WTC11 (cell line): ENCODE data around the gene TPST2. TPM values are rescaled to one million over a fixed set of nuclear protein-coding genes. Genes with fewer than 3 reads are reported as not detected.

Experiments used
- ATAC-seq: fragments of 200-7000 bp; cut with Tn5 transposase; 2 replicates; pipeline ENCODE4 v1.10.0; 2021; ENCODE audit warnings: mild to moderate bottlenecking, moderate library complexity
- CTCF ChIA-PET: fragments of 300-600 bp; sonication (Branson Sonifier 250); formaldehyde crosslinking; loops from one replicate; lab custom pipeline; 2021; ENCODE audit warnings: antibody characterized with exemption; lab: Charles Lee
- POLR2A ChIA-PET: fragments of 350-600 bp; sonication (Branson Sonifier 250); formaldehyde crosslinking; loops from one replicate; lab custom pipeline; 2021; ENCODE audit warnings: antibody characterized with exemption; lab: Charles Lee
- DNase-seq: peaks from one replicate; pipeline ENCODE4 v3.0.0; 2021; ENCODE audit warnings: low spot score
- H3K27ac Mint-ChIP-seq: 2 replicates; pipeline ENCODE4 v1.8.0; 2021; ENCODE audit warnings: mixed read lengths
- H3K27me3 Mint-ChIP-seq: 2 replicates; pipeline ENCODE4 v1.8.0; 2021; ENCODE audit warnings: low read depth, mild to moderate bottlenecking, moderate library complexity, mixed read lengths
- H3K36me3 Mint-ChIP-seq: 2 replicates; pipeline ENCODE4 v1.8.0; 2021; ENCODE audit warnings: mixed read lengths
- H3K4me1 Mint-ChIP-seq: 2 replicates; pipeline ENCODE4 v1.8.0; 2022; ENCODE audit warnings: mixed read lengths
- H3K4me3 Mint-ChIP-seq: 2 replicates; pipeline ENCODE4 v1.8.0; 2021; ENCODE audit warnings: mild to moderate bottlenecking, moderate library complexity, mixed read lengths
- H3K9me3 Mint-ChIP-seq: 2 replicates; pipeline ENCODE4 v1.8.0; 2021; ENCODE audit warnings: mixed read lengths
- ELF4 ChIP-seq: sonication (generic); formaldehyde crosslinking; IDR thresholded peaks from 2 replicates; pipeline ENCODE4 v1.8.1; 2022; ENCODE audit warnings: low read depth, mild to moderate bottlenecking, moderate library complexity, missing genetic modification reagents
- ESRRA ChIP-seq: sonication (generic); formaldehyde crosslinking; IDR thresholded peaks from 2 replicates; pipeline ENCODE4 v1.8.1; 2022; ENCODE audit warnings: mild to moderate bottlenecking, missing genetic modification reagents, borderline replicate concordance
- ETV6 ChIP-seq: sonication (generic); formaldehyde crosslinking; IDR thresholded peaks from 2 replicates; pipeline ENCODE4 v1.8.1; 2022; ENCODE audit warnings: mild to moderate bottlenecking, missing genetic modification reagents
- MAX ChIP-seq: sonication (generic); formaldehyde crosslinking; IDR thresholded peaks from 2 replicates; pipeline ENCODE4 v1.8.0; 2022; ENCODE audit warnings: mild to moderate bottlenecking, missing genetic modification reagents
- NR1H2 ChIP-seq: sonication (generic); formaldehyde crosslinking; IDR thresholded peaks from 2 replicates; pipeline ENCODE4 v1.9.0; 2021; ENCODE audit warnings: mild to moderate bottlenecking, moderate library complexity, missing genetic modification reagents
- NR2C2 ChIP-seq: sonication (generic); formaldehyde crosslinking; IDR thresholded peaks from 2 replicates; pipeline ENCODE4 v1.8.0; 2022; ENCODE audit warnings: mild to moderate bottlenecking, missing genetic modification reagents
- RORB ChIP-seq: fragments of 250-450 bp; sonication (Bioruptor Pico); IDR thresholded peaks from 2 replicates; pipeline ENCODE4 v1.9.0; 2021; ENCODE audit warnings: mild to moderate bottlenecking
- TEAD4 ChIP-seq: sonication (generic); formaldehyde crosslinking; IDR thresholded peaks from 2 replicates; pipeline ENCODE4 v1.8.0; 2022; ENCODE audit warnings: mild to moderate bottlenecking, missing genetic modification reagents
- ZNF138 ChIP-seq: sonication (generic); formaldehyde crosslinking; conservative IDR thresholded peaks from 2 replicates; pipeline ENCODE4 v1.8.1; 2022; ENCODE audit warnings: mild to moderate bottlenecking, moderate library complexity, missing genetic modification reagents
- total RNA-seq: library from RNA; stranded (reverse); gene quantifications from 3 replicates; pipeline ENCODE4 v1.2.3, GENCODE V29; 2021
- TF ChIP-seq, protein P1 (sequence below): fragments of 250-450 bp; sonication (Bioruptor Pico); conservative IDR thresholded peaks from 2 replicates; pipeline ENCODE4 v1.9.0; 2021; ENCODE audit warnings: mild to moderate bottlenecking
- TF ChIP-seq, protein P2 (sequence below): sonication (generic); formaldehyde crosslinking; IDR thresholded peaks from 2 replicates; pipeline ENCODE4 v1.8.1; 2022; ENCODE audit warnings: mild to moderate bottlenecking, moderate library complexity, missing genetic modification reagents
- TF ChIP-seq, protein P3 (sequence below): sonication (generic); formaldehyde crosslinking; conservative IDR thresholded peaks from 2 replicates; pipeline ENCODE4 v1.8.1; 2022; ENCODE audit warnings: mild to moderate bottlenecking, missing genetic modification reagents
- TF ChIP-seq, protein P4 (sequence below): sonication (generic); formaldehyde crosslinking; IDR thresholded peaks from 2 replicates; pipeline ENCODE4 v1.8.1; 2023; ENCODE audit warnings: mild to moderate bottlenecking, missing genetic modification reagents
- TF ChIP-seq, protein P5 (sequence below): fragments of 200-600 bp; IDR thresholded peaks from 2 replicates; pipeline ENCODE4 v1.8.0; 2022; ENCODE audit warnings: antibody characterized with exemption

Gene TPST2
- total RNA-seq, 1 experiment from 2014 or later: 84.2 TPM

DNA sequence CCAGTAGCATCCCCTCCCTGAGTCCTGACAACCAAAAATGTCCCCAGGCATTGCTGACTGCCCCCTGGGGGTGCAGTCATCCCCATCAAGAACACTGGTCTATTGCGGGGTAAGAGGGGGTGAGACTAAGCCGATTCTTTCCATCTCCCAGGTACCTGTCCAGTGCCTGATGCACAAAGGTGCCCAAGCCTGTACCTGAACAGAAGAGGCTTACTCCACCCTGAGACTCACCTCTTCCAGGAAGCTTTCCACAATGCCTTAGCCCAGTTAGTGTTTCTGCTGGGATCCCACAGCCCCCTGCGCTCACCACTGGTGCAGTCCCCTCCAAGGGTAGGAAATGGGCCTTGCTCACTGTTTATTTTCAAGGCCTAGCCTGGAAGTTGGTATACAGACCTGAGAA lies 22.9 kb downstream of the TPST2 start:
- no peaks in the 10 kb centered on the region for H3K27me3 Mint-ChIP-seq
- 0 out of 2 replicates have a peak overlapping the region, but pooled peaks have one; percentile 40 for H3K4me3 Mint-ChIP-seq
- peak overlapping the region; percentile 98 for H3K27ac Mint-ChIP-seq

DNA sequence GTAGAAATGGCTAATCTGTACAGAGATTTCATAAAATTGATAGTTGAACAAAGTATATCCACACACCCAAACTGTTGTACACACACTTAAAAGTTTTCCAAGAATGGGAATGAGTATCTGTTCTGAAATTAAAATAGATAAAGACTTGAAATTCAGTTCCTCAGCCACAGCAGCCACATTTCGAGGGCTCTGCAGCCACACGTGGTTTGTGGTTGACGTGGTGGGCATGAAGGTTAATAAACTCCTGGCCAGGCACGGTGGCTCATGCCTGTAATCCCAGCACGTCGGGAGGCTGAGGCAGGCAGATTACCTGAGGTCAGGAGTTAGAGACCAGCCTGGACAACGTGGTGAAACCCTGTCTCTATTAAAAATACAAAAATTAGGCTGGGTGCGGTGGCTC lies 24.0 kb downstream of the TPST2 start:
- no peak for ATAC-seq

More for the DNA sequence above, 22.9 kb downstream of the TPST2 start:
- H3K4me1 Mint-ChIP-seq: peaks cover 87% of the 10 kb centered on the region
- POLR2A ChIA-PET: no interaction called here
- peaks cover 6% of the 10 kb centered on the region for H3K36me3 Mint-ChIP-seq
- TF ChIP-seq TEAD4 (CRISPR knock-in tag) (no peak), ETV6 (no peak; the same call in 1 of the 2 replicates), MAX (CRISPR knock-in tag) (no peak), ZNF138 (CRISPR knock-in tag) (no peak), NR2C2 (CRISPR knock-in tag) (no peak), ELF4 (no peak), NR1H2 (CRISPR knock-in tag) (no peak)
- TF ChIP-seq, protein P1, sequence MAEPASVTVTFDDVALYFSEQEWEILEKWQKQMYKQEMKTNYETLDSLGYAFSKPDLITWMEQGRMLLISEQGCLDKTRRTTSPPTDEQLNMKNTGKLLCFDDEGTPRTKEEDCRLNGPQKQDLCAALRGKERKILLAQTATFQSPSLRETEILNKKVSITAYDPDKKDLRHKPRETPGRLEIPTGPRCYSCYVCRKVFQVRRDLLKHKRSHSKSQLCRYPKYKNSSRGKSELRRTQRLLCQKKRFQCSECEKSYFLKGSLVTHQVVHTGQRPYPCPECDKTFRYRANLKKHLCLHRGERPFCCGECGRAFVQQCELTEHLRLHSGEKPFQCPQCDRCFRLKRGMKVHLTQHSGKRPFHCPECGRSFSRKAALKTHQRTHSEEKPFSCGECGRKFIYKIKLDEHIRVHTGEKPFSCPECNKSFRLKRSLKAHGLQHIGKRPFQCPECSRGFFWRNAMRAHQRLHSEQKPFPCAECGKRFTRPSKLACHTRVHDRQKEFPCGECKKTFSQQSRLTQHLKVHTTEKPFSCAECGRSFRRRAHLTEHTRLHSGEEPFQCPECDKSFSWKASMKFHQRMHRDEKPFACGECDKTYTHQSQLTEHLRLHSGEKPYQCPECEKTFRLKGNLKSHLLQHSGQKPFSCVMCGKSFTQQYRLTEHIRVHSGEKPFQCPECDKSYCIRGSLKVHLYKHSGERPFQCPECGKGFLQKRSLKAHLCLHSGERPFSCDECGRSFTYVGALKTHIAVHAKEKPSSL (CRISPR knock-in tag): no peak
- TF ChIP-seq, protein P2, sequence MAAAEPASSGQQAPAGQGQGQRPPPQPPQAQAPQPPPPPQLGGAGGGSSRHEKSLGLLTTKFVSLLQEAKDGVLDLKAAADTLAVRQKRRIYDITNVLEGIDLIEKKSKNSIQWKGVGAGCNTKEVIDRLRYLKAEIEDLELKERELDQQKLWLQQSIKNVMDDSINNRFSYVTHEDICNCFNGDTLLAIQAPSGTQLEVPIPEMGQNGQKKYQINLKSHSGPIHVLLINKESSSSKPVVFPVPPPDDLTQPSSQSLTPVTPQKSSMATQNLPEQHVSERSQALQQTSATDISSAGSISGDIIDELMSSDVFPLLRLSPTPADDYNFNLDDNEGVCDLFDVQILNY (CRISPR knock-in tag): no peak
- TF ChIP-seq, protein P3, sequence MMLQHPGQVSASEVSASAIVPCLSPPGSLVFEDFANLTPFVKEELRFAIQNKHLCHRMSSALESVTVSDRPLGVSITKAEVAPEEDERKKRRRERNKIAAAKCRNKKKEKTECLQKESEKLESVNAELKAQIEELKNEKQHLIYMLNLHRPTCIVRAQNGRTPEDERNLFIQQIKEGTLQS (CRISPR knock-in tag): no peak
- CTCF ChIA-PET: interaction anchor here (3.4 kb wide), 1 partner anchor 18 kb away, joined by 12 read pairs; no protein-coding TSS in a partner anchor
- ATAC-seq: peak; percentile 6; the same call in 1 of the 2 replicates
- no peaks in the 10 kb centered on the region for H3K9me3 Mint-ChIP-seq
- DNase-seq: no peak

More for the DNA sequence above, 24.0 kb downstream of the TPST2 start:
- TF ChIP-seq, protein P3 (CRISPR knock-in tag): no peak
- TF ChIP-seq, protein P4, sequence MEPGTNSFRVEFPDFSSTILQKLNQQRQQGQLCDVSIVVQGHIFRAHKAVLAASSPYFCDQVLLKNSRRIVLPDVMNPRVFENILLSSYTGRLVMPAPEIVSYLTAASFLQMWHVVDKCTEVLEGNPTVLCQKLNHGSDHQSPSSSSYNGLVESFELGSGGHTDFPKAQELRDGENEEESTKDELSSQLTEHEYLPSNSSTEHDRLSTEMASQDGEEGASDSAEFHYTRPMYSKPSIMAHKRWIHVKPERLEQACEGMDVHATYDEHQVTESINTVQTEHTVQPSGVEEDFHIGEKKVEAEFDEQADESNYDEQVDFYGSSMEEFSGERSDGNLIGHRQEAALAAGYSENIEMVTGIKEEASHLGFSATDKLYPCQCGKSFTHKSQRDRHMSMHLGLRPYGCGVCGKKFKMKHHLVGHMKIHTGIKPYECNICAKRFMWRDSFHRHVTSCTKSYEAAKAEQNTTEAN: no peak
- TF ChIP-seq ESRRA (no peak), NR2C2 (CRISPR knock-in tag) (no peak), RORB (CRISPR knock-in tag) (no peak)
- TF ChIP-seq, protein P5, sequence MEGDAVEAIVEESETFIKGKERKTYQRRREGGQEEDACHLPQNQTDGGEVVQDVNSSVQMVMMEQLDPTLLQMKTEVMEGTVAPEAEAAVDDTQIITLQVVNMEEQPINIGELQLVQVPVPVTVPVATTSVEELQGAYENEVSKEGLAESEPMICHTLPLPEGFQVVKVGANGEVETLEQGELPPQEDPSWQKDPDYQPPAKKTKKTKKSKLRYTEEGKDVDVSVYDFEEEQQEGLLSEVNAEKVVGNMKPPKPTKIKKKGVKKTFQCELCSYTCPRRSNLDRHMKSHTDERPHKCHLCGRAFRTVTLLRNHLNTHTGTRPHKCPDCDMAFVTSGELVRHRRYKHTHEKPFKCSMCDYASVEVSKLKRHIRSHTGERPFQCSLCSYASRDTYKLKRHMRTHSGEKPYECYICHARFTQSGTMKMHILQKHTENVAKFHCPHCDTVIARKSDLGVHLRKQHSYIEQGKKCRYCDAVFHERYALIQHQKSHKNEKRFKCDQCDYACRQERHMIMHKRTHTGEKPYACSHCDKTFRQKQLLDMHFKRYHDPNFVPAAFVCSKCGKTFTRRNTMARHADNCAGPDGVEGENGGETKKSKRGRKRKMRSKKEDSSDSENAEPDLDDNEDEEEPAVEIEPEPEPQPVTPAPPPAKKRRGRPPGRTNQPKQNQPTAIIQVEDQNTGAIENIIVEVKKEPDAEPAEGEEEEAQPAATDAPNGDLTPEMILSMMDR: no peak
- CTCF ChIA-PET: interaction anchor here (1.0 to 3.4 kb wide), 5 partner anchors 11 to 113 kb away, joined by 3 to 12 read pairs (median 4); partner anchors contain the start of gene MIAT
- Mint-ChIP-seq H3K36me3 (peaks cover 6% of the 10 kb centered on the region), H3K4me1 (peaks cover 77% of the 10 kb centered on the region), H3K27ac (no peak overlapping the region), H3K9me3 (no peaks in the 10 kb centered on the region), H3K27me3 (no peaks in the 10 kb centered on the region), H3K4me3 (no peak overlapping the region)
- POLR2A ChIA-PET: interaction anchor here (0.9 kb wide), 1 partner anchor 20 kb away, joined by 3 read pairs; no protein-coding TSS in a partner anchor
- DNase-seq: no peak
